ENCODE measurements around the gene P3H2.

GRCh38 chr3:189961522-189962161 lies 159.1 kb downstream of the P3H2 start:
- TF ChIP-seq CTCF (conservative IDR thresholded peaks at IDR 0.05) (peak; percentile 100), EZH2 (IDR thresholded peaks at IDR 0.05; ENCODE audit: low read depth) (no peak)
